Adipocyte (in vitro differentiated cells): ENCODE data around the gene KIAA0825.

Experiments
- DNase-seq: peaks from one replicate; pipeline ENCODE4 v3.0.0-alpha.2; 2015; ENCODE audit warnings: low read depth
- H3K27me3 ChIP-seq: replicated peaks from 2 replicates; pipeline ENCODE4 v1.7.0; 2013; ENCODE audit warnings: mild to moderate bottlenecking, low read length, moderate library complexity; ENCODE audit not compliant: control insufficient read depth, insufficient read depth
- H3K36me3 ChIP-seq: 2 replicates; pipeline ENCODE4 v1.7.0; 2013; ENCODE audit warnings: low read length, mild to moderate bottlenecking, moderate library complexity; ENCODE audit not compliant: control insufficient read depth, insufficient read depth, severe bottlenecking
- H3K4me1 ChIP-seq: 2 replicates; pipeline ENCODE4 v1.7.0; 2013; ENCODE audit warnings: mild to moderate bottlenecking, low read length, moderate library complexity; ENCODE audit not compliant: control insufficient read depth, insufficient read depth
- H3K4me3 ChIP-seq: 2 replicates; pipeline ENCODE4 v1.7.0; 2013; ENCODE audit warnings: mild to moderate bottlenecking, low read length, moderate library complexity
- H3K9ac ChIP-seq: 2 replicates; pipeline ENCODE4 v1.7.0; 2013; ENCODE audit warnings: mild to moderate bottlenecking, low read length, moderate library complexity
- H3K9me3 ChIP-seq: 2 replicates; pipeline ENCODE4 v1.7.0; 2013; ENCODE audit warnings: mild to moderate bottlenecking, low read length, moderate library complexity; ENCODE audit not compliant: control insufficient read depth

Gene KIAA0825

GRCh38 chr5:94254214-94254613 is 364.2 kb downstream of the KIAA0825 start:
- DNase-seq: no peak
- Histone ChIP-seq H3K9ac (no peak overlapping the region), H3K4me3 (no peak overlapping the region), H3K27me3 (no peaks in the 10 kb centered on the region), H3K9me3 (no peaks in the 10 kb centered on the region), H3K4me1 (peaks cover 2% of the 10 kb centered on the region), H3K36me3 (no peaks in the 10 kb centered on the region)

- no peak for DNase-seq
- H3K36me3 ChIP-seq: no peaks in the 10 kb centered on the region
- no peaks in the 10 kb centered on the region for H3K9me3 ChIP-seq
- no peak overlapping the region for H3K4me3 ChIP-seq
- H3K9ac ChIP-seq: no peak overlapping the region
- peaks cover 13% of the 10 kb centered on the region for H3K4me1 ChIP-seq
- no peaks in the 10 kb centered on the region for H3K27me3 ChIP-seq
Observed at GRCh38 chr5:94250985-94251384, 367.4 kb downstream of the KIAA0825 start.

GRCh38 chr5:94249430-94249829 is 369.0 kb downstream of the KIAA0825 start:
- peaks cover 28% of the 10 kb centered on the region for H3K4me1 ChIP-seq
- H3K4me3 ChIP-seq: no peak overlapping the region
- H3K27me3 ChIP-seq: no peaks in the 10 kb centered on the region
- DNase-seq: no peak
- no peaks in the 10 kb centered on the region for H3K9me3 ChIP-seq
- no peaks in the 10 kb centered on the region for H3K36me3 ChIP-seq
- no peak overlapping the region for H3K9ac ChIP-seq

- Histone ChIP-seq H3K4me1 (peaks cover 28% of the 10 kb centered on the region), H3K9me3 (no peaks in the 10 kb centered on the region), H3K36me3 (no peaks in the 10 kb centered on the region), H3K4me3 (no peak overlapping the region), H3K9ac (no peak overlapping the region), H3K27me3 (no peaks in the 10 kb centered on the region)
- DNase-seq: no peak
Observed at GRCh38 chr5:94248175-94248875, 370.1 kb downstream of the KIAA0825 start.

- Histone ChIP-seq H3K4me3 (no peak overlapping the region), H3K27me3 (no peaks in the 10 kb centered on the region), H3K9ac (peak overlapping the region; percentile 3), H3K36me3 (no peaks in the 10 kb centered on the region), H3K9me3 (no peaks in the 10 kb centered on the region), H3K4me1 (peaks cover 42% of the 10 kb centered on the region)
- peak; percentile 54 for DNase-seq
Observed at GRCh38 chr5:94245608-94246007, 372.8 kb downstream of the KIAA0825 start.

- Histone ChIP-seq H3K9me3 (no peaks in the 10 kb centered on the region), H3K9ac (no peak overlapping the region), H3K4me3 (no peak overlapping the region), H3K4me1 (peaks cover 49% of the 10 kb centered on the region), H3K36me3 (no peaks in the 10 kb centered on the region), H3K27me3 (no peaks in the 10 kb centered on the region)
- no peak for DNase-seq
Observed at GRCh38 chr5:94244921-94245320, 373.5 kb downstream of the KIAA0825 start.

- no peak for DNase-seq
- Histone ChIP-seq H3K9me3 (no peaks in the 10 kb centered on the region), H3K36me3 (no peaks in the 10 kb centered on the region), H3K4me1 (peaks cover 55% of the 10 kb centered on the region), H3K9ac (no peak overlapping the region), H3K27me3 (no peaks in the 10 kb centered on the region), H3K4me3 (no peak overlapping the region)
Observed at GRCh38 chr5:94243612-94244011, 374.8 kb downstream of the KIAA0825 start.

- H3K36me3 ChIP-seq: no peaks in the 10 kb centered on the region
- peak overlapping the region; percentile 72 for H3K9ac ChIP-seq
- peak; percentile 50 for DNase-seq
- H3K4me1 ChIP-seq: peaks cover 43% of the 10 kb centered on the region
- H3K27me3 ChIP-seq: no peaks in the 10 kb centered on the region
- peaks cover 4% of the 10 kb centered on the region for H3K9me3 ChIP-seq
- peak overlapping the region; percentile 74 for H3K4me3 ChIP-seq
Observed at GRCh38 chr5:94240993-94241651, 377.3 kb downstream of the KIAA0825 start.

GRCh38 chr5:94240596-94240992 is 377.8 kb downstream of the KIAA0825 start:
- Histone ChIP-seq H3K9ac (peak overlapping the region; percentile 72), H3K27me3 (no peaks in the 10 kb centered on the region), H3K36me3 (no peaks in the 10 kb centered on the region), H3K4me1 (peaks cover 38% of the 10 kb centered on the region), H3K4me3 (peak overlapping the region; percentile 74), H3K9me3 (peaks cover 9% of the 10 kb centered on the region)
- no peak for DNase-seq

- no peaks in the 10 kb centered on the region for H3K27me3 ChIP-seq
- no peak for DNase-seq
- peak overlapping the region; percentile 74 for H3K4me3 ChIP-seq
- peaks cover 14% of the 10 kb centered on the region for H3K9me3 ChIP-seq
- peaks cover 33% of the 10 kb centered on the region for H3K4me1 ChIP-seq
- no peaks in the 10 kb centered on the region for H3K36me3 ChIP-seq
- H3K9ac ChIP-seq: peak overlapping the region; percentile 72
Observed at GRCh38 chr5:94240134-94240533, 378.3 kb downstream of the KIAA0825 start.

- Histone ChIP-seq H3K4me1 (peaks cover 27% of the 10 kb centered on the region), H3K9me3 (peaks cover 14% of the 10 kb centered on the region), H3K27me3 (no peaks in the 10 kb centered on the region), H3K9ac (no peak overlapping the region), H3K36me3 (no peaks in the 10 kb centered on the region), H3K4me3 (no peak overlapping the region)
- DNase-seq: no peak
Observed at GRCh38 chr5:94239266-94239665, 379.1 kb downstream of the KIAA0825 start.
